ENCODE data around the gene IGSF1. TPM values are rescaled to one million over a fixed set of nuclear protein-coding genes. Genes with fewer than 3 reads are reported as not detected.
"Not testable (repeated sequence)": the region's sequence is repeated elsewhere in the genome, so short reads cannot be mapped to it uniquely, and the experiment has no call there.

Gene IGSF1
- polyA plus RNA-seq, 1 donor from 2014 or later = not detected

GRCh38 chrX:131250984-131251738, 37.9 kb downstream of the IGSF1 start:
- not testable (repeated sequence) for H3K9me3 Mint-ChIP-seq, H3K27ac Mint-ChIP-seq, H3K4me3 Mint-ChIP-seq, H3K27me3 Mint-ChIP-seq, H3K36me3 Mint-ChIP-seq, H3K4me1 Mint-ChIP-seq

DNA sequence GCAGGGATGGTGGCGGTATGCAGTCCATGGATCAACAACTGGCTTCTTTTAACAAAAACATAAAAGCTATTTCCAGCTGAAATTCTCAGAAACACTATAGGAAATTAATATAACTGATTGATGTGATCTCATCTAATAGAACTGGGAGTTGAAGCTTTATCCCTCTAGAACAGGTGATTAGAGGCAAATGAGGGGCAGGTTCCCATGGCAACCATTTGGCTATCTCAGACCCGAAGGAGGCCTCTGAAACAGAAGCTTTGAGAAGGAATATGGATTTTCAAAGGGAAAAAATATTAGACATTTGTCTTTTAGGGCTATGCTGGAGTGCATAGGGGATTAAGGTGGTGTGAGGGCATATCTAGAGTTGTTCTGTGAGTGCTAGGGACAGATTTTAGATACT, 50.0 kb downstream of the IGSF1 start:
- H3K4me1 Mint-ChIP-seq = no peaks in the 10 kb centered on the region
- H3K9me3 Mint-ChIP-seq = no peaks in the 10 kb centered on the region
- no peak overlapping the region for H3K27ac Mint-ChIP-seq
- H3K36me3 Mint-ChIP-seq = no peaks in the 10 kb centered on the region
- H3K4me3 Mint-ChIP-seq = no peak overlapping the region
- H3K27me3 Mint-ChIP-seq = no peaks in the 10 kb centered on the region

GRCh38 chrX:131237363-131237762, 51.7 kb downstream of the IGSF1 start:
- Mint-ChIP-seq H3K36me3 (no peaks in the 10 kb centered on the region), H3K27me3 (no peaks in the 10 kb centered on the region), H3K4me3 (no peak overlapping the region)

DNA sequence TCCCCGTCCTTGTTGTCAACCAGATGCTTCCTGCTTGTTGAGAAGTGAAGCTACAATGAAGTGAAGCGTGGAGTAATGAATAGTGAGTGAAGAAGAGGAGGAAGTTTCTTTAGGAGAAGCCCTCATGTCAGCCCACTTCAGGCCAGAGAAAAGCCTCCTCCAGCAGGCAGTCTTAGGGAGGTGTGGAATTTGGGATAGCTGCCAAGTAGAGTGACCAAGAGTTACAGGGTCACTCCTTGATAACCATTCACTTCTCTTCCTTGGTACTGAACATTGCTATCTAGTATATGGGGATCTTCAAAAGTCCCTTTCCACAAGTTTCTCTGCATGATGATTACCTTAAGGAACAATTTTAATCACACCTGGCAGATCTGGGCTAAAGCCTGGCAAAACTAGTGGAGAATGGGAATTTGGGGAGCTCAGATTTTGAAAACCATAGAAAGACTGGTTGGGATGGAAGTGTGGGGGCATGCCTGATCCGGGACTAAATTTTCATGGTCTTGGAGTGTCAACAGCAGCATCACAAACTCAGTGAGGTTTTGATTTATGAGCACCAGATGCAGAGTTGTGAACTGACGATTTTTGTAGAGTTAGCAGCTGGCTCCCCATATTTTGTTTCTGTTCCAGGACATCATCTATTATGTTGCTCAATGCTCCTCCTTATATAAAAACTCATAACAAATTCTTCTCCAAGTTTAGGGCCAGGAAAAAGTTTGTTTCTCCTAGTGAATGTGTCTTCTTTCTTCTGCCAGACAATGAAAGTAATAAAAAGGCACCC, 53.1 kb downstream of the IGSF1 start:
- Mint-ChIP-seq H3K27me3 (no peaks in the 10 kb centered on the region), H3K9me3 (no peaks in the 10 kb centered on the region), H3K4me3 (no peak overlapping the region), H3K36me3 (no peaks in the 10 kb centered on the region), H3K4me1 (no peaks in the 10 kb centered on the region), H3K27ac (no peak overlapping the region)

More at GRCh38 chrX:131237363-131237762, 51.7 kb downstream of the IGSF1 start:
- Mint-ChIP-seq H3K27ac (no peak overlapping the region), H3K4me1 (no peaks in the 10 kb centered on the region), H3K9me3 (no peaks in the 10 kb centered on the region)

DNA sequence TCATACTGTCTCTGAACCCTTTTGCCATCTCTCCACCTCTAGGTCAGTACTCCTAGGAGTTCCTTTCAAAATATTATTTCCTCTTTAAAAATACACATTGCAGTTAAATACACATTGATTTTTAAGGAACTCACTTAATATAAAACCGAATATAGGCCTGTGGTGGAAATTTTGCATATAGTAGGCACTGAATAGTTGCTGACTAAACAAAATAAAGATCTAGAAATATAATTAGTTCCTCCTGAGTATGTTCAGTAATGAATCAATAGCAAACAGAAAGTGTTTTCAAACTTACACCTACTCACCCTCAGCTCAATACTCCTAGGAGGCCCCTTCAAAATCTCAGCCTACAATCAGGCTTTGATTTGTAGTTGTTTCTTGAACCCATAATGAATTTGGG, 61.5 kb downstream of the IGSF1 start:
- H3K4me3 Mint-ChIP-seq = no peak overlapping the region
- H3K9me3 Mint-ChIP-seq = peaks cover 0 to 3% (median 0%) of the 10 kb centered on the region in 3 donors
- H3K36me3 Mint-ChIP-seq = no peaks in the 10 kb centered on the region
- H3K4me1 Mint-ChIP-seq = no peaks in the 10 kb centered on the region
- H3K27me3 Mint-ChIP-seq = peaks cover 3% of the 10 kb centered on the region
- H3K27ac Mint-ChIP-seq = no peak overlapping the region

GRCh38 chrX:131226591-131226990, 62.5 kb downstream of the IGSF1 start:
- Mint-ChIP-seq H3K27me3 (peaks cover 3% of the 10 kb centered on the region), H3K4me3 (no peak overlapping the region), H3K36me3 (no peaks in the 10 kb centered on the region), H3K9me3 (peaks cover 0 to 3% (median 0%) of the 10 kb centered on the region in 3 donors), H3K27ac (no peak overlapping the region), H3K4me1 (no peaks in the 10 kb centered on the region)

GRCh38 chrX:131225078-131225477, 64.0 kb downstream of the IGSF1 start:
- no peak overlapping the region for H3K4me3 Mint-ChIP-seq
- no peaks in the 10 kb centered on the region for H3K36me3 Mint-ChIP-seq
- no peak overlapping the region for H3K27ac Mint-ChIP-seq
- H3K9me3 Mint-ChIP-seq = peaks cover 0 to 3% (median 0%) of the 10 kb centered on the region in 3 donors
- no peaks in the 10 kb centered on the region for H3K4me1 Mint-ChIP-seq
- peaks cover 3% of the 10 kb centered on the region for H3K27me3 Mint-ChIP-seq

Other genes with a start within 250 kb of the IGSF1 start
- gene ARHGAP36, start 231.0 kb downstream of the IGSF1 start, polyA plus RNA-seq = not detected

Data from IgD-negative memory B cell (primary cell).